ENCODE data around the gene APBA2.

DNA sequence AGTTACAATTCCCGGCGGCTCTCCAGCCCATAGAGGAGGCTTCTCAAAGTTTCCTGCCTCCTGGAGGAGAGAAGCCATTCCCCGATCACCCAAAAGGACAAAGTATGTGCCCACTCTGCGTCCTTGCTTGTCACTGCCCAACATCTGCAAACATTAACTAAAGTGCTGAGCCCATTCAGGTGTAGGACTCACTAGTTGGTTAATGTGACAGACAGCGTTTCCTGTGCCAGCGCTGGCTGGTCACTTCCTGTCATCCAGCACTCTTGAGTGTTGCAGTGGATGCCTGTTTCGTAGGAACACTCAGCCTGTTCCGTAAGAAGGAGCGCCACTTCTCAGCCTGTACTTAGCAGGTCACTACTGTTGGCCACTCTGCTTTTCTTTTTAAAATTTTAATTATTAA is 100.3 kb downstream of the APBA2 start:
- TF ChIP-seq, protein P1, sequence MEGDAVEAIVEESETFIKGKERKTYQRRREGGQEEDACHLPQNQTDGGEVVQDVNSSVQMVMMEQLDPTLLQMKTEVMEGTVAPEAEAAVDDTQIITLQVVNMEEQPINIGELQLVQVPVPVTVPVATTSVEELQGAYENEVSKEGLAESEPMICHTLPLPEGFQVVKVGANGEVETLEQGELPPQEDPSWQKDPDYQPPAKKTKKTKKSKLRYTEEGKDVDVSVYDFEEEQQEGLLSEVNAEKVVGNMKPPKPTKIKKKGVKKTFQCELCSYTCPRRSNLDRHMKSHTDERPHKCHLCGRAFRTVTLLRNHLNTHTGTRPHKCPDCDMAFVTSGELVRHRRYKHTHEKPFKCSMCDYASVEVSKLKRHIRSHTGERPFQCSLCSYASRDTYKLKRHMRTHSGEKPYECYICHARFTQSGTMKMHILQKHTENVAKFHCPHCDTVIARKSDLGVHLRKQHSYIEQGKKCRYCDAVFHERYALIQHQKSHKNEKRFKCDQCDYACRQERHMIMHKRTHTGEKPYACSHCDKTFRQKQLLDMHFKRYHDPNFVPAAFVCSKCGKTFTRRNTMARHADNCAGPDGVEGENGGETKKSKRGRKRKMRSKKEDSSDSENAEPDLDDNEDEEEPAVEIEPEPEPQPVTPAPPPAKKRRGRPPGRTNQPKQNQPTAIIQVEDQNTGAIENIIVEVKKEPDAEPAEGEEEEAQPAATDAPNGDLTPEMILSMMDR (IDR thresholded peaks at IDR 0.05) = no peak
- no peak for TF ChIP-seq POLR2A (IDR thresholded peaks at IDR 0.05)
